NCI-H2196 treated with DMSO at 0.1 percent for 48 hours (cell line): ENCODE measurements around the gene PDIA3.
"Not testable (repeated sequence)": the region's sequence is repeated elsewhere in the genome, so short reads cannot be mapped to it uniquely, and the experiment has no call there.

Source experiments
- DNase-seq: peaks from one replicate; lab custom pipeline; 2025; ENCODE audit not compliant: unreplicated experiment; lab: John Stamatoyannopoulos, UW

PDIA3 gene

GRCh38 chr15:43746245-43746902, at the start of gene PDIA3:
Gene PDIA3, plus strand, starts transcription at chr15:43746438. Its CDS starts 102 bp downstream, at chr15:43746540.
- DNase-seq = peak; percentile 27

GRCh38 chr15:43702174-43702573, 44.1 kb upstream of the PDIA3 start:
- no peak for DNase-seq

- DNase-seq = no peak
Observed at GRCh38 chr15:43702701-43703424, 43.4 kb upstream of the PDIA3 start.

- not testable (repeated sequence) for DNase-seq
Observed at GRCh38 chr15:43710431-43711131, 35.7 kb upstream of the PDIA3 start.

GRCh38 chr15:43723151-43723550, 23.1 kb upstream of the PDIA3 start:
- DNase-seq = no peak

GRCh38 chr15:43726306-43726705, 19.9 kb upstream of the PDIA3 start:
- not testable (repeated sequence) for DNase-seq

- DNase-seq = not testable (repeated sequence)
Observed at GRCh38 chr15:43728053-43728725, 18.0 kb upstream of the PDIA3 start.

- no peak for DNase-seq
Observed at GRCh38 chr15:43735416-43735815, 10.8 kb upstream of the PDIA3 start.

- not testable (repeated sequence) for DNase-seq
Observed at GRCh38 chr15:43746903-43747309, 668 bp downstream of the PDIA3 start.

- DNase-seq = no peak
Observed at GRCh38 chr15:43748376-43748775, 2.1 kb downstream of the PDIA3 start.

GRCh38 chr15:43749690-43750345, 3.6 kb downstream of the PDIA3 start:
- no peak for DNase-seq

GRCh38 chr15:43751885-43752284, 5.6 kb downstream of the PDIA3 start:
- DNase-seq = no peak

- DNase-seq = no peak
Observed at GRCh38 chr15:43762824-43763223, 16.6 kb downstream of the PDIA3 start.

- DNase-seq = no peak
Observed at GRCh38 chr15:43763819-43764446, 17.7 kb downstream of the PDIA3 start.

GRCh38 chr15:43769584-43770228, 23.5 kb downstream of the PDIA3 start:
- DNase-seq = no peak

- DNase-seq = no peak
Observed at GRCh38 chr15:43771816-43772215, 25.6 kb downstream of the PDIA3 start.

GRCh38 chr15:43772624-43773023, 26.4 kb downstream of the PDIA3 start:
- no peak for DNase-seq

GRCh38 chr15:43774062-43774461, 27.8 kb downstream of the PDIA3 start:
- DNase-seq = no peak

- peak; percentile 30 for DNase-seq
Observed at GRCh38 chr15:43775411-43775965, 29.2 kb downstream of the PDIA3 start.
